ENCODE results near the gene RPL19.

RPL19 gene

GRCh38 chr17:39155654-39156053 lies 44.4 kb upstream of the RPL19 start:
- in situ Hi-C loops (cut with MboI; ENCODE audit: low pct_unique_long_range_greater_than_20kb, low sequenced_read_pairs, unreplicated experiment) = loop anchor here (10.0 kb wide), 1 partner anchor 171 kb away; no protein-coding TSS in a partner anchor
- no peak for TF ChIP-seq CTCF (IDR thresholded peaks at IDR 0.05; ENCODE audit: extremely low read depth, insufficient read depth, missing control alignments)
- no peak for DNase-seq (ENCODE audit: low spot score)

- TF ChIP-seq CTCF (IDR thresholded peaks at IDR 0.05; ENCODE audit: extremely low read depth, insufficient read depth, missing control alignments) = no peak
- in situ Hi-C loops (cut with MboI; ENCODE audit: low pct_unique_long_range_greater_than_20kb, low sequenced_read_pairs, unreplicated experiment) = loop anchor here (10.0 kb wide), 1 partner anchor 172 kb away; no protein-coding TSS in a partner anchor
Measured at GRCh38 chr17:39156491-39156890, 43.6 kb upstream of the RPL19 start.

GRCh38 chr17:39158623-39159022 lies 41.5 kb upstream of the RPL19 start:
- TF ChIP-seq CTCF (IDR thresholded peaks at IDR 0.05; ENCODE audit: extremely low read depth, insufficient read depth, missing control alignments) = no peak
- in situ Hi-C loops (cut with MboI; ENCODE audit: low pct_unique_long_range_greater_than_20kb, low sequenced_read_pairs, unreplicated experiment) = loop anchor here (10.0 kb wide), 1 partner anchor 174 kb away; no protein-coding TSS in a partner anchor
- no peak for DNase-seq (ENCODE audit: low spot score)

More at GRCh38 chr17:39156491-39156890, 43.6 kb upstream of the RPL19 start:
- DNase-seq (ENCODE audit: low spot score) = no peak

GRCh38 chr17:39161962-39162361 lies 38.1 kb upstream of the RPL19 start:
- in situ Hi-C loops (cut with MboI; ENCODE audit: low pct_unique_long_range_greater_than_20kb, low sequenced_read_pairs, unreplicated experiment) = no loop called here
- TF ChIP-seq CTCF (IDR thresholded peaks at IDR 0.05; ENCODE audit: extremely low read depth, insufficient read depth, missing control alignments) = no peak
- DNase-seq (ENCODE audit: low spot score) = no peak

GRCh38 chr17:39164675-39165143 lies 35.4 kb upstream of the RPL19 start:
- DNase-seq (ENCODE audit: low spot score) = peak; percentile 97
- peak; percentile 77 for TF ChIP-seq CTCF (IDR thresholded peaks at IDR 0.05; ENCODE audit: extremely low read depth, insufficient read depth, missing control alignments)
- in situ Hi-C loops (cut with MboI; ENCODE audit: low pct_unique_long_range_greater_than_20kb, low sequenced_read_pairs, unreplicated experiment) = no loop called here

- in situ Hi-C loops (cut with MboI; ENCODE audit: low pct_unique_long_range_greater_than_20kb, low sequenced_read_pairs, unreplicated experiment) = no loop called here
- DNase-seq (ENCODE audit: low spot score) = no peak
- TF ChIP-seq CTCF (IDR thresholded peaks at IDR 0.05; ENCODE audit: extremely low read depth, insufficient read depth, missing control alignments) = no peak
Measured at GRCh38 chr17:39165178-39165840, 34.8 kb upstream of the RPL19 start.

All from GM13977 (cell line).